K562 (cell line): ENCODE data around the gene PHLDB2.

Source experiments
- HDAC1 ChIP-seq, 2 experiments: fragments of 450-650 bp; IDR thresholded peaks; 2 replicates each; pipeline ENCODE4 v1.6.1; 2016 to 2017; ENCODE audit warnings: inconsistent platforms in 1 of 2, mild to moderate bottlenecking in 1 of 2, moderate library complexity in 1 of 2
- HDGF ChIP-seq: fragments of 450-650 bp; IDR thresholded peaks from 2 replicates; pipeline ENCODE4 v1.6.1; 2016
- ZNF175 ChIP-seq: fragments of 200-800 bp; sonication (Bioruptor generic); IDR thresholded peaks from 2 replicates; pipeline ENCODE4 v1.6.1; 2016; ENCODE audit warnings: low read depth, mild to moderate bottlenecking, missing genetic modification characterization, missing compliant biosample characterization
- ZNF592 ChIP-seq: fragments of 450-650 bp; IDR thresholded peaks from 2 replicates; pipeline ENCODE4 v1.6.1; 2017; ENCODE audit warnings: antibody characterized with exemption, mild to moderate bottlenecking
- ZNF77 ChIP-seq: fragments of 250-450 bp; sonication (Bioruptor Pico); IDR thresholded peaks from 2 replicates; pipeline ENCODE4 v1.5.0; 2020
- TF ChIP-seq, protein P1 (sequence below), 3 experiments: IDR thresholded peaks in 2 of 3; conservative IDR thresholded peaks in 1 of 3; 2 replicates each; pipeline ENCODE4 v1.5.1; 2011 to 2012; ENCODE audit warnings: low read length in 3 of 3, mild to moderate bottlenecking in 3 of 3, control low read depth in 2 of 3, improper control_type of control experiment in 1 of 3, inconsistent platforms in 1 of 3, low read depth in 1 of 3, mixed read lengths in 1 of 3, moderate library complexity in 1 of 3; ENCODE audit not compliant: insufficient read depth in 2 of 3

DNA sequence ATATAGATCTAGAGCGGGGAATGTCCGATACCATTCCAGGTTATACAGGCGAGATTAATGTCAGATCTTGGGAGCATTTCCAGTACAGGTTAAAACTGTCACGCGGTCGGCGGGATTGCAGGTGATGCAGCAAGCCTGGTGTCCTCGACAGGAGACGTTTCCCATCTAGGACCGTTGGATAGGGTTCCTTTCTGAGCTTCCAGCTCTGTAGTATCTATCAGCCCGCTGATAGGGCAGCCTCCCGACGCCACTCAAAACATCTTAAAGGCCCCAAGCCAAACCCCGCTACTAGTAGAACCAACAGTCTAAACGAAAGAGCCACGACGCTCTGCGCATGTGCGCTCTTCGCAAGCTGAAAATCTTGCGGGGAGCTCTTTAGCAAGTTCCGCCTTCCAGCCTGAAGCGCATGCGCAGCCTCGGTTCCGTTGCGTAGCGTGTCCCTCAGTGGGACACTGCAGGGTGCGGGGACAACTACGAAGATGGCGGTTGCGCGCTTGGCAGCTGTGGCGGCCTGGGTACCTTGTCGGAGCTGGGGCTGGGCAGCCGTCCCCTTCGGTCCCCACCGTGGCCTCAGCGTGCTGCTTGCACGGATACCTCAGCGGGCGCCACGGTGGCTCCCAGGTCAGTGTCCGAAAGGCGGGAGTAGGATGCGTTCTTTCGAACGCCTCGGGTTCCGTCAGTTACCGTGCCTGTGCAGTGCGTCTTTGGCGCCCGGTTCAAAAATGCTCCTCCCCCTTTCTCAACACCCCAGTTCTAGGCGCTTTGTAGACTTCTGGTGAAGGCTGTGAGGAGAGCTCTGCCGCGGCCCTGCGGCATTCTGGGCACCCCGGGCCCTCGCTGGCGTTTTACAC, 119.7 kb downstream of the PHLDB2 start, which contains the start of gene ABHD10:
- no peak for TF ChIP-seq ZNF592
- TF ChIP-seq, protein P1, sequence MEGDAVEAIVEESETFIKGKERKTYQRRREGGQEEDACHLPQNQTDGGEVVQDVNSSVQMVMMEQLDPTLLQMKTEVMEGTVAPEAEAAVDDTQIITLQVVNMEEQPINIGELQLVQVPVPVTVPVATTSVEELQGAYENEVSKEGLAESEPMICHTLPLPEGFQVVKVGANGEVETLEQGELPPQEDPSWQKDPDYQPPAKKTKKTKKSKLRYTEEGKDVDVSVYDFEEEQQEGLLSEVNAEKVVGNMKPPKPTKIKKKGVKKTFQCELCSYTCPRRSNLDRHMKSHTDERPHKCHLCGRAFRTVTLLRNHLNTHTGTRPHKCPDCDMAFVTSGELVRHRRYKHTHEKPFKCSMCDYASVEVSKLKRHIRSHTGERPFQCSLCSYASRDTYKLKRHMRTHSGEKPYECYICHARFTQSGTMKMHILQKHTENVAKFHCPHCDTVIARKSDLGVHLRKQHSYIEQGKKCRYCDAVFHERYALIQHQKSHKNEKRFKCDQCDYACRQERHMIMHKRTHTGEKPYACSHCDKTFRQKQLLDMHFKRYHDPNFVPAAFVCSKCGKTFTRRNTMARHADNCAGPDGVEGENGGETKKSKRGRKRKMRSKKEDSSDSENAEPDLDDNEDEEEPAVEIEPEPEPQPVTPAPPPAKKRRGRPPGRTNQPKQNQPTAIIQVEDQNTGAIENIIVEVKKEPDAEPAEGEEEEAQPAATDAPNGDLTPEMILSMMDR (IDR thresholded peaks at IDR 0.05 in 2 of 3, conservative IDR thresholded peaks at IDR 0.05 in 1 of 3; ENCODE audit: insufficient read depth in 2 of 3, low read depth in 1 of 3, low read length in 3 of 3) = no peak
- TF ChIP-seq ZNF175 = no peak
- no peak for TF ChIP-seq ZNF77 (CRISPR knock-in tag)
- peak in 1 of 2 experiments; percentile 15; a peak in 1 of 4 replicates for TF ChIP-seq HDAC1 (IDR thresholded peaks at IDR 0.05)
- TF ChIP-seq HDGF = no peak
